ENCODE measurements around the gene BRS3.
A peak's percentile ranks its signal among the peaks of the same experiment; 100 is the strongest.
"Not testable (repeated sequence)": the region's sequence is repeated elsewhere in the genome, so short reads cannot be mapped to it uniquely, and the experiment has no call there.

Gene BRS3

DNA sequence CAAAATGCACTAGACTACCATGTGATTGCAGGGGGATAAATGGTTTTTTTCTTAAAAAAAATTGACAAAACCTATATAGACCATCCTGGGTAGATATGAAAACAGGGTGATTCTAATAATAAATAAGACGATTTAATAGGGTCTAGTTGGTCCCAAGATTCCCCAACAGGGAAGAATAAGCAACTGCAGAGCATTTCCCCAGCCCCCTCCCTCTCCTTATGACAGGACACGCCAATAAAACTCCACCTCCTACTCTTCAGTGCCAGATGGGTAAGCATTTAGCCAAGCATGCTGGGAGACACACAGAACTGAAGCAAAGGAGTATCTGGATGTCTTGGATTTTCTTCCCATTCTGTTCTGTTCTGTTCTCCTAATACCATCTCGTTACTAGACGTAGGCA lies at the start of gene BRS3:
Gene BRS3, plus strand, starts transcription at position 301 of the 400 bp plus-strand sequence. CDS start 168 bp downstream, outside the sequence.
- no peak for DNase-seq

DNA sequence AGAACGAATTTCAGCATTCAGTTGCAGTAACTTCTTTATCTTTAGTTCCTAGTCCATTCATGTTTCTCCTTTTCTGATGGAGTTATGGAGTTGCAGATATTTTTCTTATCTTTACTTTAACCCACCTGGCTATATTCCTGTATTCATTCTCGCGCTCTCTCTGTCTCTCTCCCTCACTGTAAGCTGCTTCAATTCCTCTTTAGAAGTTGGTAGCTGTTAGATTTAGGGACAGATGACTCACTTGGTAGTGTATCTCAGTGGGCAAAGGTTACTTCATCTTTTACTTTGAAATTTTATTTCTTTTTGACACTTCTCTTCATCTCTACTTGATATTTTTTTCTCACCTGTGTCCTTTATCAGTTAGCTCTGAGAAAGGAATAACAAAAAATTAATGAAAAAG lies 49.6 kb upstream of the BRS3 start:
- DNase-seq, result no peak

DNA sequence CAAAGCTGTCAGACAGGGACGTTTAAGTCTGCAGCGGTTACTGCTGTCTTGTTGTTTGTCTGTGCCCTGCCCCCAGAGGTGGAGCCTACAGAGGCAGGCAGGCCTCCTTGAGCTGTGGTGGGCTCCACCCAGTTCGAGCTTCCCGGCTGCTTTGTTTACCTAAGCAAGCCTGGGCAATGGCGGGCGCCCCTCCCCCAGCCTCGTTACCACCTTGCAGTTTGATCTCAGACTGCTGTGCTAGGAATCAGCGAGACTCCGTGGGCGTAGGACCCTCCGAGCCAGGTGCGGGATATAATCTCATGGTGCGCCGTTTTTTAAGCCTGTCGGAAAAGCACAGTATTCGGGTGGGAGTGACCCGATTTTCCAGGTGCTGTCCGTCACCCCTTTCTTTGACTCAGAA lies 42.1 kb upstream of the BRS3 start:
- DNase-seq, result not testable (repeated sequence)

DNA sequence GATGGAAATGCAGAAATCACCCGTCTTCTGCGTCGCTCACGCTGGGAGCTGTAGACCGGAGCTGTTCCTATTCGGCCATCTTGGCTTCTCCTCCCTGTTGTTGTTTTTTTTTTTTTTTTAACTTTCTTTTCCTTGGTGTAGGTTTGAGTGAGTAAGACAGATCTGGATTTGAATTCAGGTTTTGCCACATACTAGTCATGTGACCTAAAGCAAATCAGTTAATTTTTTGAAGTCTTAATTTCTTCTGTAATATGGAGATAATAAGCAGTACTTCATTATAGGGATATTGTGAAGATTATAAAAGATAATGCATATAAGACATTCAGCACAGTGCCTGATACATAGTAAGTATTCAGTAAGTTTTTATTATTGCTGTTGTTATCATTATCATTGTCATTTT lies 41.5 kb upstream of the BRS3 start:
- DNase-seq, result no peak

DNA sequence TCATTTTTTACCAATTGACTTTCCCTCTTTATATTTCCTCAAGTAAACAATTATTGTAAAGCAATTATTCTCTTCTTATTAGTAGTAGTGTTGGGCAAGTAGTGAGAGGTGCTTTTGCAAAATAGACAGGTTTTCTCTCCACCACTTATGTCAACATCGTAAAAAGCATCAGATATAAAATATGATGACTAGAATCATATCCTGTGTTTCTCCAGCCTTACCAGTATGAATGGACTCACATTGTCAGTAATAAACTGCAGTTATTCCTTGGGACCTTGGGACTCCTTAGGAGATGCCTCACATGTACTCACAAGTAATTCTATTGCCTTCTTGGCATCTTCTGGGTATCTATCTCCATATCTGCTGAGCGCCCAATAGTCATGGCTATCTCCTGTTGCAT lies 40.4 kb upstream of the BRS3 start:
- no peak for DNase-seq

DNA sequence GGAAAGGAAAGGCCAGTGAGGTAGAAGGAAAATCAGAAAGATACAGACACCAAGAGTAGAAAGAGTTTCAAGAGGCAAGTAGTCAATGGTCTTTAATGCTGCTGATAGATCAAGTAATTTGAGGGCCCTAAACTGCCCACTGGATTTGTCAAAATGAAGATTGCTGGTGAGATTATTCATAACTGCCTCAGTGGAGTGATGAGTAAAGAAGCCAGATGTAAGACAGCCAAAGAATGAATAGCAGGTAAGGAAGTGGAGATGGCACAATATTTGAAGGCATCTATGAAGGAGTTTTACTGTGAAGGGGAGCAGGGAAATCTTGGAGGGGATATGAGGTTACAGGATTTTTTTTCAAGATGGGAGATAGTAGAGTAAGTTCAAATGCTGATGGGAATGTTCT lies 39.8 kb upstream of the BRS3 start:
- no peak for DNase-seq

DNA sequence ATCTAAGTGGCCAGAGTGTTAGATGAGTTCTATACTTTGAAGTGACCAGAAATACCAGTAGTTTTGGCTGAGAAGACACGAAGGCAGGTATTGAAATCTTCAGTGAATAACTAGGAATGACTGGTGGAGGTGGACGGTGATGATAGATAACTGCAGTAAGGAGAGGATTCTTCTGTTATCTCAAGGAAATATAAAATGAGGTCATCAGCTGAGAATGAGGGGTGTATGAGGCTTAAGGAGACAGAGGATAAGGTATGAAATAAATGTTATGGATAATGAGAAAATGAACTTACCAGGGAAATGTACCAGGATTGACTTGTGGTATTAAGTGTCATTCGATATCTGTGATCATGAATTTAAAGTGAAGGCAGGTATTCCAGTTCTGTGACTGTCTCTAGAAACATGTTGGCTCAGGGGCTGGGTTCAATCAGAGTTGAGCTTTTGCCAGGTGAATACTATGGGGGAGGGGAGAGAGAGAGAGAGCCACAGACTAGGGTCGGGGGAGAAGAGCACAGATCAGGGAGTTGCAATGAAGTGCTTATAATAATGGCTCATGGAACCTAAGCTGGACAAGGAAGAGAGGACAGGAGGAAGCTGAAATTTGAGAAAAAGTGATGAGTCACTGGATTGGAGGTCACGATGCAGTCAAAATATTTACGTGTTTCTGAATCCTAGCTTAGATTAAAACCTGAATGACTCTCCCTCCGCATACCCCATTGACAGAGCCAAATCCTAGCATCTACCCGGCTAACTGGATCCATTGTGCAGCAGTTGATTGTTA lies 37.5 kb upstream of the BRS3 start:
- no peak for DNase-seq

DNA sequence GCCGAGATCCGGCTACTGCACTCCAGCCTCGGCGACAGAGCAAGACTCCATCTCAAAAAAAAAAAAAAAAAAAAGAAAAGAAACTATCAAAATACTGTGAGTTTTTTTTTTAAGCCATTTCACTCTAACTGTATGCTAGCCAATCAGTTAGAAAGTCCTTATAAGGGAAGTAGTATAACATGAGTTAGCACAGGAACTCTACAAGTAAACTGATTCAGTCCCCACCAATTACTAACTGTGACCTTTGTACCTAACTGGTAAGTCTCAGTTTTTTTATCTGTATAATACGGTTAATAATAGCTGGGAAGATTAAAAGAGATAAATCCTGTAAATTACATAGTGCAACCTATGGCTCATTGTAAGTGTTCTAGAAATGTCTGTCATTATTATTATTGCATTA lies 35.1 kb upstream of the BRS3 start:
- no peak for DNase-seq

DNA sequence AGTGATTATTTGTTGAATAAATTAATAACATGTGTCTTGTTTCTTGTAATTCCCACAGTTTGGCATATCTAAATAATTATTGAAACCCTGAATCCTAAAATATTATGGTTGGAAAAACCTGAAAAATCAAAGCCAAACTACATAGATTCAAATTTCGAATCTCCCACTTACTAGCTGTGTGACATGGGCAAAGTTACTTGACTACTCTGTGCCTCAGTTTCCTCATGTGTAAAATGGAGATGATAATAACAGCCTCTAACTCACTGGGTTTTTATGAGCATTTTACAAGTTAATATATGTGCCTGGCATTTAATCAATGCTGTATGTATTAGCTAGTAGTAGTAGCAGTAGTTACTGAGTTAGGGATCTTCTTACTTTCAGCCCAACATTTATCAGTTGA lies 34.6 kb upstream of the BRS3 start:
- no peak for DNase-seq

DNA sequence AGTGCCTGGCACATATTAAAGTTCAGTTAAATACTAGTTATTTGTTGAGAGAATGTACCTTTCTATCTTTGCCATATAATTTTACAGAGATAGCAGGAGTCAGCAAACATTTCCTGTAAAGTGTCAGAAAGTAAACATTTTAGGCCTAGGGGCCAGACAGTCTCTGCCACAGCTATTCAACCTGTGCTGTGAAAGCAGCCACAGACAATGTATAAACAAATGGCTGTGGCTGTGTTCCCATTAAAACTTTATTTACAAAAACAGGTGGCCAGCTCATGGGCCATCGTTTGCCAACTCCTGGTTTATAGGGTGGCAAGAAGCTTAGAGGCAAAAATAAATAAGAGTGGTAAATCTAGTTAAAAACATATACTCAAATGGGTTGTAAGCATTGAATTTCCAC lies 34.0 kb upstream of the BRS3 start:
- DNase-seq, result no peak

DNA sequence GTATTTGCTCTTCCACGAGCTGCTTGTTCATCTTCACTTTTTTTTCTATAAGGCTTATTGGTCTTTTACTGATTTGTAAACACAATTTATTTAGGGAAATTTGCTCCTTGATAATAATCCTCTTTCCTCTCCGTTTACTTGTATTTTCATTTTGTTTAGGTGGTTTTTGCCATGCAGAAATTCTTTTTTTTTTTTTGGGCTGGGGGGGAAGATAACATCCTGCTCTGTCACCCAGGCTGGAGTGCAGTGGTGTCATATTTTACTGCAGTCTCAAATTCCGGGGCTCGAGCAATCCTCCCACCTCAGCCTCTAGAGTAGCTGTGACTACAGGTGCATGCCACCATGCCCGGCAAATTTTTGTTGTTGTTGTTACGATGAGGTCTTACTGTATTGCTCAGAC lies 31.6 kb upstream of the BRS3 start:
- DNase-seq, result no peak

DNA sequence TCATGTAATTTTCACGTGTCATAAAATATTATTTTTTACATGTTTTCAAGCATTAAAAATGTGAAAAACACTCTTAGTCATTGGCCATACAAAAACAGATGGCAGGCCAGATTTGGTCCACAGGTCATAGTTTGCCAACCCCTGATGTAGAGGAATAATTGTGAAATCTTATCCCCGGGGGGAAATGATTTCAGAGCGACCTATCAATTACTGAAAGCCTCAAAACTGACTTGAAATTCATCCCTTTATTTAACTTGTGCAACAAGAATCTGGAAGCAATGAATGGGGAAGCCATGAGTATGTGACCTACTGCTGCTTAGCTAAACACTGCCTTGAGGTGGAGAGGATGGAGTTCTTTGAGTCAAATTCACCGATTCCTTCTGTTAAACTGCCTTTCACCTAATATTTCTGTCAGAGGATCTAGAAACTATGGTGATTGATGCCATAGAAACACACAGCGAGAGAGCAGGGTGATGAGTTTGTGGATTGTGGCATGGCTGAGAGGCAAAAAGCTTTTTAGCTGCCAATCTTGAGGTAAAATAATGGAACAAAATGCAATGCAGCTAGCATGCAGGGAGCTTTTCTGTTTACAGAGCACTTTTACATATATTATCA lies 30.3 kb upstream of the BRS3 start:
- DNase-seq, result peak; percentile 10

DNA sequence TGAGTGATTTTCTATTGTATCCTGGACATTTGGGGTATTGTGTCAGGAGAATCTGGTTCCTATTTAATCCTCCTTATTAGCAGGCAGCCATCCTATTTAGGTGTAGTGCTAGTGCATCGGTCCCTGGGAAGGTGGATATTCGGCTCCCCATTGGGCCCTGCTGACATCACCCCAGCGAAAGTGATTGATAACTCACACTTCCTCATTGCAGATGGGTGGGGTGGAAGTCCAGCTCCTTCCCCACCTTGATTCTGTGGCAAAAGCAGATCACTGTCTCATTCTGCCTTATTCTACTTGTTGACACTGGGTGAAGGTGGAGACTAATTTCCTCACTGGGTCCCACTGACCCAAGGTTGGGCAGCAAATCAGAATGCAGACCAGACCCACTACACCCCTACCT lies 23.2 kb upstream of the BRS3 start:
- no peak for DNase-seq

DNA sequence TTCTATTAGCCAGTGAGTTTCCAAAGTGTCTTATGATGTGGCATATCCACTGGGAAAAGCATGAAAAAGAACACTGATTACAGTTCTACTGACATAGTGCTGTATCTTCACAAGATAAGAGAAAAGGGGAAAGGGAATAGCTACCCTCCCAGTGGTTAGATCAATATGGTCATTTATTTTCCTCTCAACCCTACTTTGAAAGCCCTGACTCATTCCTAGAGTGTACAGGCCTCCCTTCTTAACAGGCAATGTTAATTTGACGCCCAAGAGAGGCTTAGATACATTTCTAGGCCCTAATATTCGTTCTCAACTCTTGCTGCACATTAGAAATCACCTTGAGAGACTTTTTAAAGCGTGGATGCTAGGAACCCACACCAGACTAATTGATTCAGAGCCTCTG lies 20.4 kb upstream of the BRS3 start:
- DNase-seq, result no peak

DNA sequence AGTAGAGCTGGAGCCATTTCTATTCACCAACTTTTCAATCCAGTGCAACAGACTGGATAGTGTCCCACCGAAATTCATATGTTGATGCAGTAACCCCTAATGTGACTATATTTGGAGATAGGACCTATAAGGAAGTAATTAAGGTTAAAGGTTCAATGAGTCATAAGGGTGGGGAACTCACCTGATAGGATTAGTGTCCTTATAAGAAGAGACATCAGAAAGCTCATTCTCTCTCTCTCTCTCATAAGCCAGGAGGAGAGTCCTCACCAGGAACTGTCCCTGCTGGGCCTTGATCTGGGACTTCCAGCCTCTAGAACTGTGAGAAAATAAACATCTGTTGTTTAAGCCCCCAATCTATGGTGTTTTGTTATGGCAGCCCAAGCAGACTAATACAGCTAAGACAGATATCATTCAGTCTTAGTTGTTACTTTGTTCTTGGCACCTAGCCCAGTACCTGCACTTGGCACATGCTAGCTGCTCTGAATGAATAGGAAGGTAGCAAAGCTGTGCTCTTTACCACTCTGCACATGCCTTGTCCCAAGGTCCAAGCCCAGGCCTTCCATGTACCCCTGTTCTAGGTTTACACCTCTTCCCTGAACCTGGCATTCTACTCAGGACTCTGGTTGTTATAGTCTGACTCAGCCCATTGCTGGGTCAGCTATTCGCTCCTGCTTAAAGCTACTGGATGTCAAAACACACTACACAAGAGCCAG lies 19.2 kb upstream of the BRS3 start:
- DNase-seq, result peak; percentile 11

DNA sequence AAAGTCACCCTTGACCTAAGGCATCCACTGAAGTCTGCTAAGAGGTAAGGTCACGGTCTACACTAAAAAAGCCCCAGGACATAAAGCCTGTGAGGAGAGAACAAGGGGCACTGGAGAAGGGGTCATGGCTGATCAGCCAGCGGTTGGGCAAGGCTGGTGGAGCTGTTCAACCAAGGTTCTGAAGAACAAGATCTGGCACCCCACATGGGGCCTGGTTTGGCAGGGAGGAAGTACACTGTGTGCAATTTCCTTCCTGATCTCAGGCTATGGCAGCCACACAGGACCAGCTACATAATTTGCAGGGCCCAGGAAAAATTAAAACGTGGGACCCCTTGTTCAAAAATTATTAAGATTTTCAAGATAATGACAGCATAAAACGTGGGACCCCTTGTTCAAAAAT lies 14.1 kb upstream of the BRS3 start:
- DNase-seq, result no peak

DNA sequence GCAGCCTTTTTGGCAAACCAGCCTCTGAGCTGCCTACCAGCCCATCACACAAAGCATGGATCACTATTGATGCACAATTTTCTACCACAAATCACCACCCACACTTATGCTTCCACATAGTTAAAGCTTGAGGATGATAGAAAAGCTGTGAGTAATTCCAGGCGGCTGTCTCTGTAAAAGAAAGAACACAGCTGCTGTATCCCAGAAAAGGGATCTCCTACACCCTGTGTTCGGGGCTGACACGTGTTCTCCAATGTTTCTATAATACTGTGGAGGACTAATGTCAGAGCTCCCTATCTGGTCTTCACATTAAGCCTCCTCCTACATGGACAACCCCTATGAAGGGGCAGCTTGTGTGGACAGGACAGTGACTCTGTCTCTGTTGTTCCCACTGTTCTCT lies 12.5 kb upstream of the BRS3 start:
- DNase-seq, result no peak

DNA sequence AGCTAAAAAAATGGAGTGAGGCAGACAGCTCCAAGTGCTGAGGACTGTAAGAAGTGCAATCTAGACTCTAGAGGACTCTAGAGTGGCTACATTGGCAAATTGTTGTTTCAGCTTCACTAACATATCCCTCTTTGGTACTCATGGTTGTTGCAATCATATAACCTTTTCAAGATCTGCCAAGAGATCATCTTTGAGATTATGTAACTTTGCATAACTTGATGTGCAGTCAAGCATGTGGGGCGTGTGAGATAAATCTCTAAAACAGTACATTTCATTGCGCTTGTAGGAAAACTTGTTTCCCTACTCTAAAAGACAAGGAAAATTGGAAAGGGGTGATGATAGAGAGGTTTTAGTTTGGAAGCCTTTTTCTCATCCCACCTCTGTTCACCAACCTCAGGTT lies 11.2 kb upstream of the BRS3 start:
- DNase-seq, result no peak

DNA sequence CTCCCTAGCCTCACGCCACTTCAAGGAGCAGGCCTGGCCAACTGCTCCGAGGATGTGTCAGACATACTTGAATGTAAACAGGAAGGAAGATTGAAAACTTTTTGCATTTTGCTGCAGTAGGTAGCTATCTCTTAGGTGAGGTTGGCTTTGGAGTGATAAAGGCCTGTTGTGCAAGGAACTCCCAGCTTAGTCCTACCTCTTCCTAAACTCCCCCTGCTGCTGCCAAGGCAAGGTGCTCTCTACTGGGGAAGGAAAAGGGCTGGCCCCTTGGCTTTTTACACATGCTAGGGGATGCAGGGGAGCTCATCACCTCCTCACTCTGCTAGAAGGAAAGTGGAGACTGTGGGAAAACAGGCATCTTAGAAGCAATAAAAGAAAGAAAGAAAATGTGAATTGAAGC lies 10.7 kb upstream of the BRS3 start:
- no peak for DNase-seq

DNA sequence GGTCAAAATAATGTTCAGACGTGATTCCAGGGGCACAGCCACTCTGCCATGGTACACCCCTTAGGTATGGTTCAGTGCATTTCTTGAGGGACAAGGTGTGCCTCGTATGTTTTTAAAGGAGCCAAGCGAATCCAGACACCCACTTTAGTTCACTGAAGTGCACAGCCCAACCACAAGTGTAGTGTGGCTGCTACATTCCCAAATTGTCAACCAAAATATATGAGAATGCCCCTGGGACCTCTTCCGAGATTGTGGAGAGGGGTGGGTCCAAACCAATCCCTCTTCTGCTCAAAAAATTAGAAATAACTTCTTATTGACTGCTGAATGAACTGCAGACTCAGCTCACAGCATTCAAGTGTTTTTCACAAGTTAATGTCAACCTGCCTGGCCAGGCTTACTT lies 7.4 kb upstream of the BRS3 start:
- DNase-seq, result no peak

DNA sequence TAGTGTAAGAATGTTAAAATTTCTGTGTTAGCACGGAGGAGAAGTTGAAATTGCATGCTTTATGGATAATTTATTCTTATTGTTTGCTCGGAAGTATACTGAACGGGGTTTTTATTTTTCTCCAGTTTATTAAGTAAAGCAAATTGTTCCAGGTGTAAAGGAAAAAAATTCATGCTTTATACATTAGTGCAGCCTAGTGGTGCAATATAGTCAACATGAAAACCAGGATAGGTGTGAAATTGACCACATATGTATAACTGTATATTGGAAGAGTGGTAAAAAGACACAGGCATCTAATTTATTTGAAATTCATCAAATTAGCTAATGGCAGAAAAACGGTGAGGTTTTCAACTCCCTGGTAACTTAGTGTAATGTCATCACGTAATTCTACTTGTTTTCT lies 959 bp downstream of the BRS3 start:
- DNase-seq, result peak; percentile 3

DNA sequence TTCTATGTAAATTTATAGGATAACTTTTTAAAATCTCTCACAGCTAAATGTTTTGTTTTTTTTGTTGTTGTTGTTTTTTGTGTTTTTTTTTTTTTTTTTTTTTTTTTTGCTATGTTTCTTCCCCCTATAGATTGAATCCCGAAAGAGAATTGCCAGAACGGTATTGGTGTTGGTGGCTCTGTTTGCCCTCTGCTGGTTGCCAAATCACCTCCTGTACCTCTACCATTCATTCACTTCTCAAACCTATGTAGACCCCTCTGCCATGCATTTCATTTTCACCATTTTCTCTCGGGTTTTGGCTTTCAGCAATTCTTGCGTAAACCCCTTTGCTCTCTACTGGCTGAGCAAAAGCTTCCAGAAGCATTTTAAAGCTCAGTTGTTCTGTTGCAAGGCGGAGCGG lies 4.1 kb downstream of the BRS3 start:
- no peak for DNase-seq

DNA sequence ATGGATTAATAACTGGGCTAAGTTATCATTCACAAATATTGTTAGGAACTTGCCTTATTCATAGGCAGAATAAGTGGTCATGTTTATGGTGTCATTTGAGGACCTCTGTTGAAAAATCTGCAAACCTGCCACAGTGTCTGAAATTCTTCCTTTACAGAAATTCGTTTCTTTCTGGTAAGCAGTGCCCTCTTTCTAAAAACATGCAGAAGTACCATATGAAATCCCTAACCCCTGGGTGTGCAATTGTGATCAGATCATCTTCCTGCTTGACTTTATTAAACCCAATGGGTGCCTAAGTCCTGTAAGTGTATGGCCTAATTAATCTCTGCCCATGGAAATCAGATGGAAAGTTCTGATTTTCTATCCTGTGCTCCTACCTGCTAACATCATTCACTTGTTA lies 5.3 kb downstream of the BRS3 start:
- DNase-seq, result no peak

DNA sequence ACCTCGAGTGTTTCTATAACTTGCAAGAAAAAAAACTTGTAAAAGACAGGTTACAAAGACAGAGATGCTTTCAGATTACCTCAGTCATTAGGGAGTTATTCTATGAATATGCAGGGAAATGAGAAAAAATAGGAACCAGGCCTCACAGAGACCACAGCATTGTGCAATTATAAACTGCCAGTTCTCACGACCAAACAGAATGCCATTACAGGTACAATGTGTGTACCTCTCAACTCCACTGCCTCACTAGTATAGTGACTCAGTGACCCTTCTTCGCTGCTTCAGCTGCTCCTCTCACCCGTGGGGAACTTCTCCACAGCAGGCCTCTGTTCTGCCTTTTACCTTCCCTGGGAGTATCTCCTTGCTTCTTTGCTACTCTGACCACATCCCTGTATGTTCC lies 7.3 kb downstream of the BRS3 start:
- no peak for DNase-seq

All from NCI-H1694 (cell line).